ENCODE measurements around the gene CCDC187.

- TF ChIP-seq ELF4 (CRISPR knock-in tag; IDR thresholded peaks at IDR 0.05; ENCODE audit: low read depth) (no peak), CTCF (IDR thresholded peaks at IDR 0.05) (no peak), OVOL2 (CRISPR knock-in tag; IDR thresholded peaks at IDR 0.05; ENCODE audit: borderline replicate concordance) (no peak), ZNF512 (CRISPR knock-in tag; IDR thresholded peaks at IDR 0.05; ENCODE audit: borderline replicate concordance) (no peak), IRF2 (CRISPR knock-in tag; IDR thresholded peaks at IDR 0.05; ENCODE audit: borderline replicate concordance, low read depth) (no peak), E2F4 (CRISPR knock-in tag; IDR thresholded peaks at IDR 0.05; ENCODE audit: borderline replicate concordance, low read depth) (no peak), E2F5 (CRISPR knock-in tag; IDR thresholded peaks at IDR 0.05) (no peak), ESRRA (CRISPR knock-in tag; IDR thresholded peaks at IDR 0.05; ENCODE audit: borderline replicate concordance) (no peak), ZNF138 (CRISPR knock-in tag; conservative IDR thresholded peaks at IDR 0.05) (no peak), PRRX2 (CRISPR knock-in tag; IDR thresholded peaks at IDR 0.05) (no peak), FOXP4 (CRISPR knock-in tag; IDR thresholded peaks at IDR 0.05) (no peak), USF2 (CRISPR knock-in tag; IDR thresholded peaks at IDR 0.05) (no peak), ZNF317 (CRISPR knock-in tag; IDR thresholded peaks at IDR 0.05; ENCODE audit: borderline replicate concordance, low read depth) (no peak), NR2C2 (CRISPR knock-in tag; IDR thresholded peaks at IDR 0.05) (no peak)
Observed at GRCh38 chr9:136273244-136273865, 30.5 kb downstream of the CCDC187 start.
